ENCODE data around the gene SULT6B1.
"Not testable (repeated sequence)": the region's sequence is repeated elsewhere in the genome, so short reads cannot be mapped to it uniquely, and the experiment has no call there.

DNA sequence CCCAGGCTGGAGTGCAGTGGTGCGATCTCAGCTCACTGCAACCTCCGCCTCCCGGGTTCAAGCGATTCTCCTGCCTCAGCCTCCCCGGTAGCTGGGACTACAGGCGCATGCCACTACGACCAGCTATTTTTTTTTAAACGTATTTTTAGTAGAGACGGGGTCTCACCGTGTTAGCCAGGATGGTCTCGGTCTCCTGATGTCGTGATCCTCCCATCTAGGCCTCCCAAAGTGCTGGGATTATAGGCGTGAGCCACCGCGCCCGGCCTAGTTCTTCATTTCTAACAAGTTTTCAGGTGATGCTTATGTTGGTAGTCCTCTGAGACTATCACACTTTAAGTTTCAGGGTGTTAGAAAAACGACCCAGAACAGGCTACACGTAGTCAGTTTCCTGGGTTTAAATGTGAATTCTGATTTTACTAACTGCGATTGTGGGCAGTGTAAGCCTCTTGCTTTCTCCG is 7.4 kb upstream of the SULT6B1 start:
- TF ChIP-seq, protein P1, sequence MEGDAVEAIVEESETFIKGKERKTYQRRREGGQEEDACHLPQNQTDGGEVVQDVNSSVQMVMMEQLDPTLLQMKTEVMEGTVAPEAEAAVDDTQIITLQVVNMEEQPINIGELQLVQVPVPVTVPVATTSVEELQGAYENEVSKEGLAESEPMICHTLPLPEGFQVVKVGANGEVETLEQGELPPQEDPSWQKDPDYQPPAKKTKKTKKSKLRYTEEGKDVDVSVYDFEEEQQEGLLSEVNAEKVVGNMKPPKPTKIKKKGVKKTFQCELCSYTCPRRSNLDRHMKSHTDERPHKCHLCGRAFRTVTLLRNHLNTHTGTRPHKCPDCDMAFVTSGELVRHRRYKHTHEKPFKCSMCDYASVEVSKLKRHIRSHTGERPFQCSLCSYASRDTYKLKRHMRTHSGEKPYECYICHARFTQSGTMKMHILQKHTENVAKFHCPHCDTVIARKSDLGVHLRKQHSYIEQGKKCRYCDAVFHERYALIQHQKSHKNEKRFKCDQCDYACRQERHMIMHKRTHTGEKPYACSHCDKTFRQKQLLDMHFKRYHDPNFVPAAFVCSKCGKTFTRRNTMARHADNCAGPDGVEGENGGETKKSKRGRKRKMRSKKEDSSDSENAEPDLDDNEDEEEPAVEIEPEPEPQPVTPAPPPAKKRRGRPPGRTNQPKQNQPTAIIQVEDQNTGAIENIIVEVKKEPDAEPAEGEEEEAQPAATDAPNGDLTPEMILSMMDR (IDR thresholded peaks at IDR 0.05) = not testable (repeated sequence)
- TF ChIP-seq POLR2A (IDR thresholded peaks at IDR 0.05) = not testable (repeated sequence)

Data from heart left ventricle (tissue), 13 donors.